ENCODE measurements around the gene IFIT1.
A peak's percentile ranks its signal among the peaks of the same experiment; 100 is the strongest.
"Not testable (repeated sequence)": the region's sequence is repeated elsewhere in the genome, so short reads cannot be mapped to it uniquely, and the experiment has no call there.

The IFIT1 gene

GRCh38 chr10:89404104-89405047 is 12.0 kb downstream of the IFIT1 start:
- no peak for DNase-seq

GRCh38 chr10:89406178-89406577 is 13.8 kb downstream of the IFIT1 start:
- DNase-seq: not testable (repeated sequence)

- not testable (repeated sequence) for DNase-seq
Measured at GRCh38 chr10:89407792-89408191, 15.4 kb downstream of the IFIT1 start.

- DNase-seq: not testable (repeated sequence)
Measured at GRCh38 chr10:89409282-89409681, 16.9 kb downstream of the IFIT1 start.

GRCh38 chr10:89410551-89410950 is 18.1 kb downstream of the IFIT1 start:
- not testable (repeated sequence) for DNase-seq

GRCh38 chr10:89411135-89411534 is 18.7 kb downstream of the IFIT1 start:
- not testable (repeated sequence) for DNase-seq

- DNase-seq: not testable (repeated sequence)
Measured at GRCh38 chr10:89412276-89412675, 19.9 kb downstream of the IFIT1 start.

- no peak for DNase-seq
Measured at GRCh38 chr10:89413398-89413912, 21.0 kb downstream of the IFIT1 start.

- DNase-seq: peak; percentile 50
Measured at GRCh38 chr10:89414146-89414878, 21.9 kb downstream of the IFIT1 start, which contains the start of gene IFIT5. TSS of gene IFIT5 (plus strand) at chr10:89414568. CDS start at chr10:89414799, 231 bp downstream.

GRCh38 chr10:89414879-89415821 is 22.7 kb downstream of the IFIT1 start:
- DNase-seq: no peak

GRCh38 chr10:89416465-89416864 is 24.0 kb downstream of the IFIT1 start:
- DNase-seq: no peak

- no peak for DNase-seq
Measured at GRCh38 chr10:89419548-89419947, 27.1 kb downstream of the IFIT1 start.

GRCh38 chr10:89421018-89421476 is 28.6 kb downstream of the IFIT1 start:
- no peak for DNase-seq

GRCh38 chr10:89425000-89425399 is 32.6 kb downstream of the IFIT1 start:
- no peak for DNase-seq

GRCh38 chr10:89426230-89426868 is 33.9 kb downstream of the IFIT1 start:
- peak; percentile 26 for DNase-seq

GRCh38 chr10:89427629-89428028 is 35.2 kb downstream of the IFIT1 start:
- DNase-seq: no peak

- DNase-seq: no peak
Measured at GRCh38 chr10:89428877-89429276, 36.5 kb downstream of the IFIT1 start.

GRCh38 chr10:89431977-89432376 is 39.6 kb downstream of the IFIT1 start:
- DNase-seq: no peak

- DNase-seq: no peak
Measured at GRCh38 chr10:89438525-89438924, 46.1 kb downstream of the IFIT1 start.

- no peak for DNase-seq
Measured at GRCh38 chr10:89440226-89441009, 48.0 kb downstream of the IFIT1 start.

GRCh38 chr10:89442289-89442688 is 49.9 kb downstream of the IFIT1 start:
- DNase-seq: no peak

All from NCI-H1694 (cell line).